HFFc6 (cell line): ENCODE measurements around the gene TAF3. TPM values are rescaled to one million over a fixed set of nuclear protein-coding genes. Genes with fewer than 3 reads are reported as not detected.

Source experiments
- DNase-seq: peaks from one replicate; pipeline ENCODE4 v3.0.0-alpha.2; 2018
- H3K27ac Mint-ChIP-seq: 2 replicates; pipeline ENCODE4 v1.8.0; 2020; ENCODE audit warnings: mild to moderate bottlenecking, mixed read lengths
- H3K27me3 Mint-ChIP-seq: 2 replicates; pipeline ENCODE4 v1.8.0; 2021; ENCODE audit warnings: mild to moderate bottlenecking, moderate library complexity, mixed read lengths; ENCODE audit not compliant: insufficient read depth
- H3K36me3 Mint-ChIP-seq: 2 replicates; pipeline ENCODE4 v1.8.0; 2021; ENCODE audit warnings: low read depth, mixed read lengths
- H3K4me1 Mint-ChIP-seq: 2 replicates; pipeline ENCODE4 v1.8.0; 2020; ENCODE audit warnings: low read depth, mixed read lengths
- H3K4me3 Mint-ChIP-seq: 2 replicates; pipeline ENCODE4 v1.8.0; 2020; ENCODE audit warnings: mild to moderate bottlenecking, moderate library complexity, mixed read lengths
- H3K9me3 Mint-ChIP-seq: 2 replicates; pipeline ENCODE4 v1.8.0; 2020; ENCODE audit warnings: mild to moderate bottlenecking, mixed read lengths
- total RNA-seq, 6 experiments: library from RNA; stranded (reverse); fragmentation: NEBNext Ultra II Directional; extraction: Animal tissue kit (Norgen Biotek cat#: 25700); gene quantifications; 2 replicates in 1 of 6; 3 replicates in 5 of 6; pipeline ENCODE4 v1.2.3, GENCODE V29; 2021
- TF ChIP-seq, protein P1 (sequence below): fragments of 200-600 bp; sonication (generic); IDR thresholded peaks from 2 replicates; pipeline ENCODE4 v1.5.0; 2021; ENCODE audit warnings: antibody characterized with exemption, mild to moderate bottlenecking

The TAF3 gene
- total RNA-seq, 6 experiments from 2014 or later = 8.1 to 11.3 (median 9.7) TPM

DNA sequence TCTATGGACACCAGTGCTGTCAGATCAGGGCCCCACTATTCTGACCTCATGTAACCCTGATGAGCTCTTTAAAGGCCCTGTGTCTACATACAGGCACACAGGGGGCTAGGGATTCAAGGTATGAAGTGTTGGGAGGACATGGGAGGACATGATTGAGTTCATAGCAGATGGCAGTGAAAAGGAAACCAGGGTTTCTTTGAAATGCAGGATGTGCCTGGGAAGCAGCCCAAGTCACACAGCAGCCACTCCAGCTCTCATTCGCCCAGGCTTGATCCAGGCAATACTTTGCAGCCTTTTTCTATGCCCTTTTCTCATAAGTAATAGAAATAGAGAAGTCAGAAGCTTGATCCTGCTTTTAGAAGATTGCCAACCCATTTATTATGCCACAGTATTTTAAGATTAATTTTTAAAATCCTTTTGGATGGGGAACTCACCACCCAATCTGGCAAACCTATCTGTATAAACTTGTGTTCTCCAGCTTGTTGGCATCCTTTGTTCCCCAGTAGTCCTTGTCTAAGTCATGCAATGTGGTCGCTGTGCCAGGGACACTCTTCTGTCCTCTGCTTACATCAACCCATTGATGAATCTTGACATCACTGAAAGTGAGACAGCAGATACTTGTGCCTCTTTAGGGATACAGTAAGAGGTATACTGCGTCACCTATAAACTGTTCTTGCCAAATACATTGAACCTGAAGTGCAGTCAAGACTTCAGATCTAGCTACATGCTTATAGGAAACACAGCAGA lies 95.0 kb downstream of the TAF3 start:
- peaks cover 8% of the 10 kb centered on the region for H3K4me1 Mint-ChIP-seq
- no peak overlapping the region for H3K27ac Mint-ChIP-seq
- H3K27me3 Mint-ChIP-seq = no peaks in the 10 kb centered on the region
- DNase-seq = no peak
- H3K36me3 Mint-ChIP-seq = no peaks in the 10 kb centered on the region
- H3K4me3 Mint-ChIP-seq = no peak overlapping the region
- H3K9me3 Mint-ChIP-seq = no peaks in the 10 kb centered on the region
- TF ChIP-seq, protein P1, sequence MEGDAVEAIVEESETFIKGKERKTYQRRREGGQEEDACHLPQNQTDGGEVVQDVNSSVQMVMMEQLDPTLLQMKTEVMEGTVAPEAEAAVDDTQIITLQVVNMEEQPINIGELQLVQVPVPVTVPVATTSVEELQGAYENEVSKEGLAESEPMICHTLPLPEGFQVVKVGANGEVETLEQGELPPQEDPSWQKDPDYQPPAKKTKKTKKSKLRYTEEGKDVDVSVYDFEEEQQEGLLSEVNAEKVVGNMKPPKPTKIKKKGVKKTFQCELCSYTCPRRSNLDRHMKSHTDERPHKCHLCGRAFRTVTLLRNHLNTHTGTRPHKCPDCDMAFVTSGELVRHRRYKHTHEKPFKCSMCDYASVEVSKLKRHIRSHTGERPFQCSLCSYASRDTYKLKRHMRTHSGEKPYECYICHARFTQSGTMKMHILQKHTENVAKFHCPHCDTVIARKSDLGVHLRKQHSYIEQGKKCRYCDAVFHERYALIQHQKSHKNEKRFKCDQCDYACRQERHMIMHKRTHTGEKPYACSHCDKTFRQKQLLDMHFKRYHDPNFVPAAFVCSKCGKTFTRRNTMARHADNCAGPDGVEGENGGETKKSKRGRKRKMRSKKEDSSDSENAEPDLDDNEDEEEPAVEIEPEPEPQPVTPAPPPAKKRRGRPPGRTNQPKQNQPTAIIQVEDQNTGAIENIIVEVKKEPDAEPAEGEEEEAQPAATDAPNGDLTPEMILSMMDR = no peak

DNA sequence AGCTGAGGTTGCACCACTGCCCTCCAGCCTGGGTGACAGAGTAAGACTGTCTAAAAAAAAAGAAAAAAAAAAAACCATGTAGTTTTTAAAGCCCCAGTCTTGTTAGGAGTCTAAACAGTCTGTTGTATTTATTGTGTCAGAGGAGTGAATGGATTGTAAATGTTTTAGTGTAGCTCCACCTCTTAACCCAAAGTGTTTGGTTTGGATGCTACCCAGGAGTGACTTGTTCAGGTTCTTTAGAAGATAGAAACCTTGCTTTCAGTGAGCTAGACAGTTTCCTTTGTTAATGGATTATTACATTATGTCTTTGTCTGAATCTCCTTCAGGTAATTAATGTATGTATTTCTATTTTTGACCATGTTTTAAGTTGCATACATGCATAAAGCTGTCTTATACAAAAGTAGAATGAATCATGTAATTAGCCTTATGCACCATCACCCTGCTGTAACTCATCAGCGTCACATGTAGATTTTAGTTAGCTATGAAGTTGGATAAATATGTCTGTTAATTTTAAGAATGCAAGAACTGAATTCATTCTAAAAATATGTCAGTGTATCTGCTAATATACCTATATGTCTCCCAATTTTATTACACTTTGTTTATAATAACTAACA lies 97.7 kb downstream of the TAF3 start:
- Mint-ChIP-seq H3K4me1 (peaks cover 8% of the 10 kb centered on the region), H3K36me3 (no peaks in the 10 kb centered on the region), H3K27ac (no peak overlapping the region), H3K27me3 (no peaks in the 10 kb centered on the region), H3K9me3 (no peaks in the 10 kb centered on the region), H3K4me3 (no peak overlapping the region)
- peak; percentile 27 for DNase-seq
- TF ChIP-seq, protein P1 = no peak

DNA sequence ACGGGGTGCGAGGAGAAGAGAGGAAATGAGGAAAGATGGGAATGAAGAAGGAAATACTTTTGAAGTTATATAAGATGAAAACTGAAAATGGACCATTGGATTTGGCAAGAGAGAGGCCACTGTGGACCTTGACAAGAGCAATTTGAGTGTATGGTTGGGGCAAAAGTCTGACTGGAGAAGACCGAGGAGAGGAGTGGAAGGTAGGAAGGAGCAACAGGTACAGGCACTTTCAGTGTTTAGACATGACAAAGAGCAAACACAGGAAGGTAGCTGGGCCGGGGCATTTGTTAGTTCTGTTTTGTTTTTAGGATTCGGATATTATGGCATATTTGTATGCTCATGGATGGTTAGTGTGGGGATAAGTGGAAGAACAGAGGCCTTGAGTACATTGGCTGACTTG lies 99.4 kb downstream of the TAF3 start:
- Mint-ChIP-seq H3K4me3 (no peak overlapping the region), H3K36me3 (no peaks in the 10 kb centered on the region), H3K4me1 (peaks cover 8% of the 10 kb centered on the region), H3K27ac (no peak overlapping the region), H3K27me3 (no peaks in the 10 kb centered on the region), H3K9me3 (no peaks in the 10 kb centered on the region)
- TF ChIP-seq, protein P1 = no peak
- no peak for DNase-seq

DNA sequence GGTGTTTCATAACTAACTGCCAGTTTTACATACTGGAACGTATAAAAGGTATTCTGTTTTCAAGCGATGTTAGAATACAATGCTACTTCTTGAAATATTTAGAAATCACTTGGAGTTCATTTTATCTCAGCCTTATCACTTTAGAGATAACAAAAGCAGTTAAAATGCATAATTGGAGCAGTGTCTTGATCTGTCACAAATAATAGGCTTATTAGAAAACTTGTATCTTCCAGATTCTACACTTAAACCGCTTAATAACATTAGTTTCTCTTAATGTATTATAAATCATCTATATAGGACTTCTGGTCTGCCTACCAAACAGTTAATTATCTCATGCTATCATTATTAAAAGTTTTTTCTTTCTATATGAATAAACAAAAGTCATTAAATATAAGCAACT lies 104.4 kb downstream of the TAF3 start:
- H3K27ac Mint-ChIP-seq = no peak overlapping the region
- no peaks in the 10 kb centered on the region for H3K36me3 Mint-ChIP-seq
- H3K27me3 Mint-ChIP-seq = no peaks in the 10 kb centered on the region
- DNase-seq = no peak
- H3K4me1 Mint-ChIP-seq = no peaks in the 10 kb centered on the region
- H3K4me3 Mint-ChIP-seq = no peak overlapping the region
- no peaks in the 10 kb centered on the region for H3K9me3 Mint-ChIP-seq
- TF ChIP-seq, protein P1 = no peak

DNA sequence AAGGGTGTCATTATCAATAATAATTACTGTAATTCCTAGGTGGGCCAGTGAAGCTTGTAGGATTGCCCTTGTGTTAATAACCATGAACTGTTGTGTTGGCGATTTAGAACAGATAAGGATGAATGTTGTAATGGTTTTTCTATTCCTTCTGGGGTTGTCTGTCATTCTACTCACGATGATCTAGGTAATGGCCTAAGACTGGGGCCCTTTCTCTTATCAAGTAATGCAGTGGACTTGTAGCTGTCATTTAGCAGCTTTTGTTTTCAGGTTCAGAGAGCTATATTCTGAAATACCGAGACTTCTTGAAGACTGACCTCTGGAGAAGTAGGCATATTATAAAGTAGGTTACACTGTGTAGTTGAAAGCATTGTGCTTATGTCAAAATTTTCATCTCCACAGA lies 110.2 kb downstream of the TAF3 start:
- Mint-ChIP-seq H3K4me3 (no peak overlapping the region), H3K27me3 (no peaks in the 10 kb centered on the region), H3K27ac (no peak overlapping the region), H3K36me3 (no peaks in the 10 kb centered on the region), H3K4me1 (peaks cover 18% of the 10 kb centered on the region), H3K9me3 (no peaks in the 10 kb centered on the region)
- TF ChIP-seq, protein P1 = no peak
- no peak for DNase-seq
